MM.1S (cell line): ENCODE results near the gene RBFA.

Experiments
- CTCF ChIP-seq: fragments of 300-600 bp; sonication (generic); IDR thresholded peaks from 2 replicates; pipeline ENCODE4 v1.5.1; 2016; ENCODE audit warnings: antibody characterized with exemption, low read length, mixed read lengths
- EZH2 ChIP-seq: fragments of 300-600 bp; sonication (generic); optimal IDR thresholded peaks from 2 replicates; pipeline ENCODE3; 2017; ENCODE audit warnings: low read depth, mild to moderate bottlenecking, antibody characterized with exemption, low read length, mixed read lengths
- EZH2phosphoT487 ChIP-seq: fragments of 300-600 bp; sonication (generic); IDR thresholded peaks from 2 replicates; pipeline ENCODE4 v1.6.1; 2018; ENCODE audit warnings: antibody characterized with exemption, low read length

- TF ChIP-seq EZH2phosphoT487 (no peak), CTCF (no peak), EZH2 (no peak)
Measured at GRCh38 chr18:79987566-79987965, 46.7 kb upstream of the RBFA start.
